Measurements from ENCODE around the gene ARL6IP1.
"Not testable (repeated sequence)": the region's sequence is repeated elsewhere in the genome, so short reads cannot be mapped to it uniquely, and the experiment has no call there.

Gene ARL6IP1

DNA sequence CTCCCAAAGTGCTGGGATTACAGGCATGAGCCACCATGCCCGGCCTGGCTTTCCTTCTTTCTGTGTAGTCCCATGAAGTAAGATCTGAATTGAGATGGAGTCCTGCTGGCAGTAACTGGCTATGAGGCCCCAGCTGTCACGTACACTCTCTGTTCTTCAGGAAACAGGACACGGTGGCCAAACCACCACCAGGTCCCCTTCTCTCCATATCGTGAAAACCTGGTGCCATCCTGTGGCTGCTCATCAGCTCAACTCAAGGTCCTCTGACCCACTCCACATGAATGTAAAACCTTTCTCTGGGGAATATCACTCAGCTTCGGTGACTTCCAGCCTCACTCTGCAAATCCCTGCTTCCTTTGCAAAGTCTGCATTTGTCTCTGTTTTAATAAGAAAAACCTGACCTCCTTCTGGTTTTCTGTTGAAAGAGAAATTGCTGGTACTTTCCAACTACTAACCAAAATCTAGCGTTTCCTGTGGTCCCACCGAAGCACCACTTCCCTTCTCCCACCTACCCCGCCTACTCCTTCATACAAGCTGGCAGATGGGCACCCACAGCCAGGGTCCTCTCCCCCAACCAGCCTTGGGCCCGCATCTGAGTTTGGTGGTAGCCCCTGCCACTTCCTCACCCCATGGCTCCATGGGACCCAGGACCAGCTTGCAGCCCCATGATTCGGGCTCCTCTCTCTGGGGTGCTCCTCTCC, 43.2 kb downstream of the ARL6IP1 start:
- DNase-seq = not testable (repeated sequence)

DNA sequence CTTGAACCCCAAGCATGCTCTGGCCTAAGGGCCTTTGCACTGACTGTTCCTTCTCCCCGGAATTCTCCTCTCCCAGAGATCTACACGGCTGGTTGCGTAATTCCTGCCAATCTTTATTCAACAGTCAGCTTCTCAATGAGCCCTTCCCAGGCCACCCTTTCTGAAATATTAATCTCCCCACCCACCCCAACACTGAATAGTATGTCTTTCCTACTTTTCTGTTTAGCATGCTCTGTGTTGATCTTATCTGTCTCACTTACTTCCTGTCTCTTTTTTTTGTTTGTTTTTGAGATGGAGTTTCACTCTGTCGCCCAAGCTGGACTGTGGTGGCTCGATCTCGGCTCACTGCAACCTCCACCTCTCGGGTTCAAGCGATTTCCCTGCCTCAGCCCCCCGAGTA, 44.7 kb downstream of the ARL6IP1 start:
- not testable (repeated sequence) for DNase-seq

DNA sequence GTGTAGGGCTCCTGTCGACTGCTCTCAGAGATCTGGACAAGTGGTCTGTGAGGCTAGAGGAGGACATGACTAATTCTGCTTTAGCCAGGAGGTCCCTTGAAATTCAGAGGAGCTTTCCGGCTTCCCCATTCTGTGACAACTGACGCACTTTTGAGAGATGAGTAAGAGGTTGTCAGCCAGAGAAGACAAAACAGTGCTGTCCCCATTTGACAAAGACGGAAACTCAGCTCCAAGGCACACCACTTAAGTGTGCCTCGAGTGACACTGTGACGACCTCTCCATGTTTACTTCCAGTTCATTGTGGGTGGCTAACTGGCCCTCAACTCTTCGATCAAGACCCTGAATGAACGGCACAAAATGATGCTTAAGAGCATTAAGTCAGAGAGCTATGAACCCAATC, 58.5 kb downstream of the ARL6IP1 start:
- DNase-seq = not testable (repeated sequence)

All from CD4-positive, alpha-beta T cell treated with Interleukin-21 for 1 hour (primary cell).